ENCODE results near the gene SLC17A1.

- TF ChIP-seq CTCF (IDR thresholded peaks at IDR 0.05), result no peak
- TF ChIP-seq POLR2AphosphoS5 (IDR thresholded peaks at IDR 0.05; ENCODE audit: low read depth, low read length), result no peak
- TF ChIP-seq, protein P1, sequence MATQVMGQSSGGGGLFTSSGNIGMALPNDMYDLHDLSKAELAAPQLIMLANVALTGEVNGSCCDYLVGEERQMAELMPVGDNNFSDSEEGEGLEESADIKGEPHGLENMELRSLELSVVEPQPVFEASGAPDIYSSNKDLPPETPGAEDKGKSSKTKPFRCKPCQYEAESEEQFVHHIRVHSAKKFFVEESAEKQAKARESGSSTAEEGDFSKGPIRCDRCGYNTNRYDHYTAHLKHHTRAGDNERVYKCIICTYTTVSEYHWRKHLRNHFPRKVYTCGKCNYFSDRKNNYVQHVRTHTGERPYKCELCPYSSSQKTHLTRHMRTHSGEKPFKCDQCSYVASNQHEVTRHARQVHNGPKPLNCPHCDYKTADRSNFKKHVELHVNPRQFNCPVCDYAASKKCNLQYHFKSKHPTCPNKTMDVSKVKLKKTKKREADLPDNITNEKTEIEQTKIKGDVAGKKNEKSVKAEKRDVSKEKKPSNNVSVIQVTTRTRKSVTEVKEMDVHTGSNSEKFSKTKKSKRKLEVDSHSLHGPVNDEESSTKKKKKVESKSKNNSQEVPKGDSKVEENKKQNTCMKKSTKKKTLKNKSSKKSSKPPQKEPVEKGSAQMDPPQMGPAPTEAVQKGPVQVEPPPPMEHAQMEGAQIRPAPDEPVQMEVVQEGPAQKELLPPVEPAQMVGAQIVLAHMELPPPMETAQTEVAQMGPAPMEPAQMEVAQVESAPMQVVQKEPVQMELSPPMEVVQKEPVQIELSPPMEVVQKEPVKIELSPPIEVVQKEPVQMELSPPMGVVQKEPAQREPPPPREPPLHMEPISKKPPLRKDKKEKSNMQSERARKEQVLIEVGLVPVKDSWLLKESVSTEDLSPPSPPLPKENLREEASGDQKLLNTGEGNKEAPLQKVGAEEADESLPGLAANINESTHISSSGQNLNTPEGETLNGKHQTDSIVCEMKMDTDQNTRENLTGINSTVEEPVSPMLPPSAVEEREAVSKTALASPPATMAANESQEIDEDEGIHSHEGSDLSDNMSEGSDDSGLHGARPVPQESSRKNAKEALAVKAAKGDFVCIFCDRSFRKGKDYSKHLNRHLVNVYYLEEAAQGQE (IDR thresholded peaks at IDR 0.05; ENCODE audit: insufficient read depth in 1 of 2, low read depth in 2 of 2, low read length in 1 of 2), result no peak
- TF ChIP-seq SIN3A (IDR thresholded peaks at IDR 0.05; ENCODE audit: borderline replicate concordance, insufficient read depth, low read depth, low read length), result no peak
- TF ChIP-seq TCF7L2 (IDR thresholded peaks at IDR 0.05; ENCODE audit: low read depth, low read length), result no peak
Observed at GRCh38 chr6:25874822-25875562, 43.1 kb upstream of the SLC17A1 start.

All from Panc1 (cell line).